ENCODE data around the gene HES2.
"Not testable (repeated sequence)": the region's sequence is repeated elsewhere in the genome, so short reads cannot be mapped to it uniquely, and the experiment has no call there.

Gene HES2

DNA sequence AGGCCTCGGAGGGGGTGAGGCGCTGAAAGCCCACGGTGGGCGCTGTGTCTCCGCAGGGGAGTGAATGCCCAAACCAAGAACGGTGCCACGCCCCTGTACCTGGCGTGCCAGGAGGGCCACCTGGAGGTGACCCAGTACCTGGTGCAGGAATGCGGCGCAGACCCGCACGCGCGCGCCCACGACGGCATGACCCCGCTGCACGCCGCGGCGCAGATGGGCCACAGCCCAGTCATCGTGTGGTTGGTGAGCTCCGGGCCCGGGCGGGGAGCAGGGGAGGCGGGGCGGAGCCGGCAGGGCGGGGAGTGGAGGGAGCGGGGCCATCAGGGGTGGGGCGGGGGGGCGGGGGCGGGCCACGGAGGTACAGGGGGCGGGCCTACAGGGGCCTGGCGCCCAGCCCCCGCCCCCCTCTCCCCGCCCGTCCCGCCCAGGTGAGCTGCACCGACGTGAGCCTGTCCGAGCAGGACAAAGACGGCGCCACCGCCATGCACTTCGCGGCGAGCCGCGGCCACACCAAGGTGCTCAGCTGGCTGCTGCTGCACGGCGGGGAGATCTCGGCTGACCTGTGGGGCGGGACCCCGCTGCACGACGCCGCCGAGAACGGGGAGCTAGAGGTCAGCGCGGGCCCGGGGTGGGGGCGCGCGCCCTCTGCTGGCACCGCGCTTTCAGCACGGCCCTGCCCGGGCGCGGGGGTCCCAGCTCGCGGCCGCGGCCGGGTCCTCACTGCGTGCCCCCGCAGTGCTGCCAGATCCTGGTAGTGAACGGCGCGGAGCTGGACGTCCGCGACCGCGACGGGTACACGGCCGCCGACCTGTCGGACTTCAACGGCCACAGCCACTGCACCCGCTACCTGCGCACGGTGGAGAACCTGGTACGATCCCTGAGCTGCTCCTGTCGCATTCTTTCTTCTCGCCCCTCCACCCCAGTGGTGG lies 20.7 kb upstream of the HES2 start:
- no peaks in the 10 kb centered on the region for H3K36me3 Mint-ChIP-seq (ENCODE audit: insufficient read depth)
- H3K27ac Mint-ChIP-seq (ENCODE audit: low read depth) = no peak overlapping the region
- no peaks in the 10 kb centered on the region for H3K9me3 Mint-ChIP-seq
- H3K4me1 Mint-ChIP-seq = peaks cover 15% of the 10 kb centered on the region
- peaks cover 59% of the 10 kb centered on the region for H3K27me3 Mint-ChIP-seq
- DNase-seq (ENCODE audit: low spot score in 2 of 2) (peak in 1 of 2 donors; percentile 45), ATAC-seq (replicated peaks; ENCODE audit: extremely low read depth, poor library complexity, severe bottlenecking) (peak; percentile 64)
- H3K4me3 Mint-ChIP-seq = peak overlapping the region; percentile 56

DNA sequence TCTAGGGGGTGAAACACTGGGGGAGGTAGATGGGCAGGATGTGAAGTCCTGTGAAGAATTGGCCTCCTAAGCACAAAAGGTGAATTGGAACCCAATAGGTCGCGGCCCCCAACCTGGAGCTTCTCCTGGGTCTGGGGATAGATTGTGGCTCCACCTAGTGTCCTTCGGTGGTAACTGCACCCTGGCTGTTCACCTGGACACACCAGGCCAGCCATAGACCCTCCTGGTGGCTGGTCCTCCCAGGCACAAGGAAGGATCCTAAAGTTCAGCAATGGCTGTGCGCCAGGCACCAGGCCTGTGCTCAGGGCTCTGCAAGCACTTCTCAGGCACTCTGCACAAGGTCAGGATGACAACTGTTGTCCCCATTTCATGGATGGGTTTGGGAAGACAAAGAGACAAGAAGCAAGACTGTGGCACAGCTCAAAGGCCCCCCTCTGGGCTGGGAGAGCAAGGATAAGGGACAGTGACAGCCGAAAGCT lies 18.4 kb upstream of the HES2 start:
- DNase-seq (ENCODE audit: low spot score in 2 of 2) (peak; percentile 51 to 61), ATAC-seq (replicated peaks; ENCODE audit: extremely low read depth, poor library complexity, severe bottlenecking) (no peak)
- Mint-ChIP-seq H3K36me3 (ENCODE audit: insufficient read depth) (peaks cover 2% of the 10 kb centered on the region), H3K27ac (ENCODE audit: low read depth) (no peak overlapping the region), H3K9me3 (no peaks in the 10 kb centered on the region), H3K4me3 (peak overlapping the region; percentile 15), H3K27me3 (peaks cover 48% of the 10 kb centered on the region), H3K4me1 (peaks cover 15% of the 10 kb centered on the region)

DNA sequence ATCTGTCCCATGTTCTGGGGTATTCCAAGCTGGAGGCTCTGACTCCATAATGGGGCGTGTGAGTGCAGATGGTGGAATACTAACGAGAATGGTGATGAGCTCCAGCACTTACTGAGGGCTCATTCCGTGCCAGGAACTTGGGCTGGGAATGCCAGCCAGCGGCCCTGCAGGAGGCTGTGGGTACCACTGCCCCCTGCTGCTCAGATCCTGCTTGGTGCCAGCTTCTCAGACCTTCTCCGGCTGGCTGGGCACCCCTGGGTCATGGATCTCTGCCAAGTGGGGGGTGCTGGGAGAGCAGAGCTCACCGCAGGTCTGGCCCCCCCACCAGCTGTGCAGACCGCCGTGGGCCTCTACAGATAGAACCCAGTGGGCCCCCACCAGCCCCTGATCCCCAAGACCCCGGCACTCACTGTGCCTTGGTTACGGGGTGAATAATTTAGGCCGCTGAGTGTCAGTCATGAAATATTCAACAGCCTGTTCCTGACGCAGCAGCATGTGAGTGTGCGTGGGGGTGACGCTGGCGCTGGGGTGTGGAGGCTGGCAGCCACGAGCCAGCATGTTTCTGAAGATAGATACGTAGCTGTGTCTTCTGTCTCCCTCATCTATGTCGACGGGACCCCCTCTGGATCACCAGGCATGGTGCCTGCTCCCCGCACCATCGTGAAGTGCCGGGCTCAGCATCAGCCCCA lies 17.4 kb upstream of the HES2 start:
- ATAC-seq (replicated peaks; ENCODE audit: extremely low read depth, poor library complexity, severe bottlenecking); DNase-seq (ENCODE audit: low spot score in 2 of 2); H3K9me3 Mint-ChIP-seq; H3K4me3 Mint-ChIP-seq; H3K36me3 Mint-ChIP-seq (ENCODE audit: insufficient read depth); H3K27ac Mint-ChIP-seq (ENCODE audit: low read depth): not testable (repeated sequence)
- Mint-ChIP-seq H3K27me3 (peaks cover 47% of the 10 kb centered on the region), H3K4me1 (peaks cover 15% of the 10 kb centered on the region)

DNA sequence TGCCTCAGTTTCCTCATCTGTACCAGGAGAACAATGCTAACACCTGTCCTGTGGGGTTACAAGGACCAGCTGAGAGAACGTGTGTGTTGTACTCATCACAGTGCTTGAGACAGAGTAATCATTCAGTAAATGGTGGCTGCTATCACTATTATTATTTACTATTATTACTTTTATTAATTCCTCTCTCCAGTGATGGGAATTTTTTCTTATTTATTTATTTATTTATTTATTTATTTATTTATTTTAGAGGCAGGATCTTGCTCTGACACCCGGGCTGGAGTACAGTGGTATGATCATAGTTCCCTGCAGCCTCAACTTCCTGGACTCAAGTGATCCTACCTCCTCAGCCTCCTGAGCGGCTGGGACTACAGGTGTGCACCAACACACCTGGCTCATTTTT lies 16.6 kb upstream of the HES2 start:
- Mint-ChIP-seq H3K4me1 (peaks cover 15% of the 10 kb centered on the region), H3K27me3 (peaks cover 39% of the 10 kb centered on the region)
- H3K9me3 Mint-ChIP-seq; H3K27ac Mint-ChIP-seq (ENCODE audit: low read depth); ATAC-seq (replicated peaks; ENCODE audit: extremely low read depth, poor library complexity, severe bottlenecking); H3K4me3 Mint-ChIP-seq; H3K36me3 Mint-ChIP-seq (ENCODE audit: insufficient read depth); DNase-seq (ENCODE audit: low spot score in 2 of 2): not testable (repeated sequence)

DNA sequence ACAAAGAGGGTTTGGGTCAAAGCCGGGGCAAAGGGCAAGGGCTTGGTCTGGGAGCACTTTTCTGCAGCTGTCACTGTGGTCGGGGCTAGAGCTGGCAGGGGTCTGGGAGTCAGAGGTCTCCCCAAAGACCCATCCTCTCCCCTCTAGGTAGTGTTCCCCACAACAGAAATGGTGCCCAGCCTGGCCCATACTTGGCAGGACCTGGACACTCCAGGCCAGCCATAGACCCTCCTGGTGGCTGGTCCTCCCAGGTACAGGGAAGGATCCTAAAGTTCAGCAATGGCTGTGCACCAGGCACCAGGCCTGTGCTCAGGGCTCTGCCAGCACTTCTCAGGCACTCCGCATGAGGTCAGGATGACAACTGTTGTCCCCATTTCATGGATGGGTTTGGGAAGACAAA lies 15.8 kb upstream of the HES2 start:
- no peak overlapping the region for H3K27ac Mint-ChIP-seq (ENCODE audit: low read depth)
- DNase-seq (ENCODE audit: low spot score in 2 of 2) (no peak), ATAC-seq (replicated peaks; ENCODE audit: extremely low read depth, poor library complexity, severe bottlenecking) (no peak)
- peaks cover 2% of the 10 kb centered on the region for H3K36me3 Mint-ChIP-seq (ENCODE audit: insufficient read depth)
- peaks cover 15% of the 10 kb centered on the region for H3K4me1 Mint-ChIP-seq
- peaks cover 38% of the 10 kb centered on the region for H3K27me3 Mint-ChIP-seq
- H3K4me3 Mint-ChIP-seq = no peak overlapping the region
- no peaks in the 10 kb centered on the region for H3K9me3 Mint-ChIP-seq

DNA sequence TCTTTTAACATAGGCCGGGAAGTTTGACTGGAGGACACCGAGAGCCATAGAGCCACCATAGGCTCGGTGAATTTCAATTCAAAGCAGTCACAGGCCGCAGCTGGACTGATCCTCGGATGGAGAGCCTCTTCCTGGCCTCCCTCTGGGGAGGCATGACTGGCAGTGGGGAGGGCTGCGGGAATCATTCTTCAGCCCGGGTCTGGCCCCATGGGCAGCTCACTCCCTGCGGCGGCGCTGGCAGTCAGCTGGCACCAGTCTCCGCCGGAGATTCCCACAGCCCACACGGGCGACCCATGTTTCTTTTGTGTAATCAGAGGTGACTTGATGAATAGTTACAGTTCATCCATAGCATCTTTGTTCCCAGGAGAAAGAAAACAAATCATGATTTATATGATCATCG lies 15.4 kb upstream of the HES2 start:
- ATAC-seq (replicated peaks; ENCODE audit: extremely low read depth, poor library complexity, severe bottlenecking) (no peak), DNase-seq (ENCODE audit: low spot score in 2 of 2) (no peak)
- no peaks in the 10 kb centered on the region for H3K9me3 Mint-ChIP-seq
- no peak overlapping the region for H3K27ac Mint-ChIP-seq (ENCODE audit: low read depth)
- H3K36me3 Mint-ChIP-seq (ENCODE audit: insufficient read depth) = peaks cover 2% of the 10 kb centered on the region
- H3K27me3 Mint-ChIP-seq = peaks cover 43% of the 10 kb centered on the region
- no peak overlapping the region for H3K4me3 Mint-ChIP-seq
- peaks cover 15% of the 10 kb centered on the region for H3K4me1 Mint-ChIP-seq

DNA sequence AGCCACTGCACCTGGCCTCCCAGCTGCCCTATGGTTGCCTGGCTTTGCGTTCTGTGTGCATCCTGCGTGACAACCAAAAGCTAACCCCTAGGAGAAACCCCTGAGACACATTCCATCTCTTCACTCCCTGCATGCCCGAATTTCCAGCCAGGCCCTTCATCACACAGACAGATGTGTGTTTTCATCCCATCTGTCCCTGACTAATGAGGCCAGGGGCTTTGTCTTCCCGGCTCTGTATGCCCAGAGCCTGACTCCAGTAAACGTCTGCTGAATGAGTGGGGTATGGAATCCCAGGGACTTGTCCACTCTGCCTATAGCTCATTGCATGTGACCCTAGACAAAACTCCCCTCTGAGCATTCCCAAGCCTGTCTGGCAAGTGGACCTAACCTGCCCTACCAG lies 14.5 kb upstream of the HES2 start:
- H3K4me1 Mint-ChIP-seq = peaks cover 9% of the 10 kb centered on the region
- H3K27me3 Mint-ChIP-seq = peaks cover 42% of the 10 kb centered on the region
- H3K36me3 Mint-ChIP-seq (ENCODE audit: insufficient read depth) = peaks cover 2% of the 10 kb centered on the region
- ATAC-seq (replicated peaks; ENCODE audit: extremely low read depth, poor library complexity, severe bottlenecking) = no peak
- no peak for DNase-seq (ENCODE audit: low spot score in 2 of 2)
- no peak overlapping the region for H3K27ac Mint-ChIP-seq (ENCODE audit: low read depth)
- H3K9me3 Mint-ChIP-seq = no peaks in the 10 kb centered on the region
- no peak overlapping the region for H3K4me3 Mint-ChIP-seq

DNA sequence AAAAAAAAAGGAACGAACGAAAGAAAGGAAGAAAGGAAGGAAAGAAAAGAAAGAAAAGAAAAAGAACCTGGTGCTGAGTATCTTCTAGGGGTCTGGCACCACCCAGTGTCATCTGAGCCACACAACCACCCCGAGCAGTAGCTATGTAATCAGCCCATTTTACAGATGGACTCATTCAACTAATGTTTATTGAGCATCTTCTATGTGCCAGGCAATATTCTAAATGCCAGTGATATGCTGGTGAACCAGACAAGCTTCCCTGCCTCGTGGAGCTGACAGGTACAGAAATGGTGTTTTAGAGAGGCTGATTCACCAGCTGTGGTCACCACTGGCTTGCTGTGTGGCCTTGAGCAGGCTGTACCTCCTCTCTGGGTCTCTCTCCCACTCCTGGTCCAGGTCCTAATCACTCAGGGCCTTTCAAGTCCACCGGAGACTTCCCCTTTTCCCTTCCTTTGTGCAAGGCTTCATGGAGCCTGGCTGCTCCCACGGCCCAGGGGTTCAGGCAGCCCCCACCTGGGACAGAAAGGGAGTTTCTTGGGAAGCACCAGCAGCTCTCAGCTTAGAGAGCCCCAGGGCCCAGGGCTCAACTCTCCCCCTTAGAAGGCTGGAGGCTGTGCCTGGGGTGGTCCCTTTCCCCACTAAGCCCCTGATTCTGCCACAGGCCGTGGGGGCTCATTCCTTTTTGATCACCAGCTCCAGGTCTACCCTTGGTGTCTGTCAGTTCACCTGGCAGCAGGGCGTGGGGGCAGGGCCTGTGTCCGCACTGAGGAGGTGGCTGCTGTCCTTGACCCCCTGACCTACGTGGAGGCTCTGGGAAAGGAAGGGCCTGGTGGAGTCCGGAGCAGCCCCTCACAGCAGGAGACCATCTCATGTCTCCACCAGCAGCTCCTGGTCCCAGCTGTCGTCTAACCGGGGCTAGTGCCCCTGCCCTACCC lies 12.2 kb upstream of the HES2 start:
- H3K36me3 Mint-ChIP-seq (ENCODE audit: insufficient read depth); H3K4me1 Mint-ChIP-seq; DNase-seq (ENCODE audit: low spot score in 2 of 2); H3K4me3 Mint-ChIP-seq; H3K27ac Mint-ChIP-seq (ENCODE audit: low read depth); H3K9me3 Mint-ChIP-seq; ATAC-seq (replicated peaks; ENCODE audit: extremely low read depth, poor library complexity, severe bottlenecking): not testable (repeated sequence)
- peaks cover 41% of the 10 kb centered on the region for H3K27me3 Mint-ChIP-seq

DNA sequence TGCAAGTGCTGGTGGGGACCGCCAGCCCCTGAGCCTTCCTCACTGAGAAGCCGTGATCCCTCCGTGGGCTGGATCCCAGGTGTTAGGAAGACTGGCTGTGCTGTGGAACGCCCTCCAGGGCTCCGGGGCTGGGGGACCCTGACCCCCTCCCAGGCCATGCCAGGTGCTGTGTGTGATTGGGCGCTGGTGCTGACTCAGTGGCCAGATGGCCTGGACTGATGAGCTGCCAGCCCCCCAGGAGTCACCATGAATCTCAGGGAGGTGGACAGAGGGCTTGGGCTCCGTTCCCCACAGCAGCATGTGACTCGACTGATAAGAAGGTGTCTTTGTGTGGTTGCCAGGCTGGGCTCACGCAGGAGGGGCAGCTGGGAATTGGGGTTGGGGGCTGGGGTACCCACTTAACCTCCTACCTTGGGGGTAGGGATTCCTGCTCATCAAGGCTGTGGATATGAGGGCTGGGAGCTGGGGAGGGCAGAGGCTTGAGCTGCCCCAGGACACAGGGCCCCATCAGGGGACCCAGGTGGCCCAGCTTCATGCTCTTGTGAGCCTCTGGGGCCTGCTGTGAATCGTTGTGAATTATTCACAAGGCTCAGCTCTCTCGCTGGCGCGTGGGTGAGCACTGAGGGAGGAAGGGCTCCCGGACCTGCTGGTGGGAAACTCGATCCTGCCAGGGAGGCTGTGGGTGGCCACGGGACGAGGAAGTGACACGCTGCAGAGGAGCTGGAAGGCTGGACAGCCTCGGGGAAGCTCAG lies 10.1 kb upstream of the HES2 start:
- not testable (repeated sequence) for ATAC-seq (replicated peaks; ENCODE audit: extremely low read depth, poor library complexity, severe bottlenecking); H3K4me3 Mint-ChIP-seq; H3K9me3 Mint-ChIP-seq; H3K36me3 Mint-ChIP-seq (ENCODE audit: insufficient read depth); DNase-seq (ENCODE audit: low spot score in 2 of 2); H3K4me1 Mint-ChIP-seq; H3K27ac Mint-ChIP-seq (ENCODE audit: low read depth)
- peaks cover 49% of the 10 kb centered on the region for H3K27me3 Mint-ChIP-seq

DNA sequence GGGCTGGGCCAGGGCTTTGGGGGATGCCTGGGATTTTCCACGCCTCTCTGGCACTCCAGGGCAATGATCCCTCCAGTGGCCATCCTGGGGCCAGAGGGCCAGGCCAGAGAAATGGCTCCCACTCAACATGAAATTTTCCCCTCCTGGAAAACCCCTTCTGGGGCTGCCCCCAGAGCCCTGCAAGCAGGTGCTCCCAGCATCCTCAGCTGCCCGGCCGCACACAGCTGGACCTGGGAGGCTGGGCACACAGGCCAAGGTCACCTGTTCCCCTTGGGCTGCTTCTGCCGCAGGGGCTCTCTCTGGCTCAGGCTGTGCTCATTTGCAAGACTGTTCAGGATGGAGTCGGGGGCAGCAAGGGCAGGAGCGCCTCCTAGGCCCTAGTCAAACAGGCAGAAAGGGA lies 8.7 kb upstream of the HES2 start:
- not testable (repeated sequence) for H3K4me1 Mint-ChIP-seq; H3K36me3 Mint-ChIP-seq (ENCODE audit: insufficient read depth); H3K27ac Mint-ChIP-seq (ENCODE audit: low read depth); ATAC-seq (replicated peaks; ENCODE audit: extremely low read depth, poor library complexity, severe bottlenecking); H3K4me3 Mint-ChIP-seq; H3K9me3 Mint-ChIP-seq; DNase-seq (ENCODE audit: low spot score in 2 of 2)
- peaks cover 58% of the 10 kb centered on the region for H3K27me3 Mint-ChIP-seq

DNA sequence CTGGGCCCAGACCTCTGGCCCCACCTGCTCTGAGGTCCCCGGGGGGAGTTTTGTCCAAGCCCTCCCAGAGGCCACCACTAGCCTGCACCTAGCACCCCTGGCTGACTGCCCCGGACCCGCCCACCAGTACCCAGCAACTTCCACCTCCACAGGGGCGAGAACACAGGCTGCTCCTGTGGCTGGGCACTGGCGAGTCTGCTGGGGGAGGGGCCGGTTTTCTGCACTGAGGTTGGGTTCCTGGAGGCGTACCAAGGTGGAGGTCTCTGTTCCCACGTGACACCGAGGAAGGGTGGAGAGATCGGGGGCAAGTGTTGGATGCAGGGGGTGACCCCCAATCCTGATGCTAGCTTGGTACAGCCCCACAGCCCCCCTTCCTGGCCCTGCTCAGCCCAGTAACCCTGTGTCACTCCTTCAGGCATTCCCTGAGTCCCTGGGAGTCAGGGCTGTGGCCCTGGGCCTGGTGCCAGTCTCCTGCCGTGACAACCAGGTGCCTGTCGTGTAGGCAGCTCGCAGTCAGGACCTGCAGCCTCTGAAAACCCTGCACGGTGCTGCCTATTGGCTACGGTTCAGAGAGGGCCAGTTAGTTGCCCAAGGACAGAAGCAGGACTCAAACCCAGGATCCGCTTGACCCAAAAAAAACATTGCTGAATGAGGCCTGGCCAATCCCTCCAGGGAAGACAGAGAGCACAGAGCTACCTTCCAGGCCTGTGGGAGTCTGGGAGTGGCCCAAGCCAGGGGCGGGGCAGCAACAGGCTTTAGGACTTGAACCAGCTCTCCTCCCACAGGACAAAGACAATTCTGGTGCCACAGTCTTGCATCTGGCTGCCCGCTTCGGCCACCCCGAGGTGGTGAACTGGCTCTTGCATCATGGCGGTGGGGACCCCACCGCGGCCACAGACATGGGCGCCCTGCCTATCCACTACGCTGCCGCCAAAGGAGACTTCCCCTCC lies 8.0 kb upstream of the HES2 start:
- H3K36me3 Mint-ChIP-seq (ENCODE audit: insufficient read depth) = no peaks in the 10 kb centered on the region
- peaks cover 7% of the 10 kb centered on the region for H3K4me1 Mint-ChIP-seq
- H3K27me3 Mint-ChIP-seq = peaks cover 62% of the 10 kb centered on the region
- no peaks in the 10 kb centered on the region for H3K9me3 Mint-ChIP-seq
- H3K4me3 Mint-ChIP-seq = no peak overlapping the region
- DNase-seq (ENCODE audit: low spot score in 2 of 2) (no peak), ATAC-seq (replicated peaks; ENCODE audit: extremely low read depth, poor library complexity, severe bottlenecking) (no peak)
- no peak overlapping the region for H3K27ac Mint-ChIP-seq (ENCODE audit: low read depth)

All from central memory CD8-positive, alpha-beta T cell (primary cell).